Loucy (cell line): ENCODE data around the gene CEPT1.
A peak's percentile ranks its signal among the peaks of the same experiment; 100 is the strongest.

Source experiments
- H2AFZ ChIP-seq: fragments of 200-600 bp; sonication (generic); 2 replicates; pipeline ENCODE4 v1.6.0; 2016; ENCODE audit warnings: antibody characterized with exemption, mild to moderate bottlenecking, low read length, moderate library complexity
- H3F3A ChIP-seq: fragments of 200-600 bp; 2 replicates; pipeline ENCODE4 v1.6.0; 2016; ENCODE audit warnings: antibody characterized with exemption, low read depth, mild to moderate bottlenecking
- H3K27me3 ChIP-seq: fragments of 200-600 bp; sonication (generic); 2 replicates; pipeline ENCODE4 v1.6.1; 2014; ENCODE audit warnings: low read length, mild to moderate bottlenecking; ENCODE audit not compliant: insufficient read depth, poor library complexity, severe bottlenecking
- H3K36me3 ChIP-seq: fragments of 200-600 bp; sonication (generic); 2 replicates; pipeline ENCODE4 v1.6.1; 2016; ENCODE audit warnings: low read length; ENCODE audit not compliant: insufficient read depth
- H3K4me1 ChIP-seq: fragments of 200-600 bp; sonication (generic); 2 replicates; pipeline ENCODE4 v1.5.1; 2014; ENCODE audit warnings: low read length, mild to moderate bottlenecking; ENCODE audit not compliant: insufficient read depth, poor library complexity, severe bottlenecking
- H3K4me2 ChIP-seq: fragments of 200-600 bp; sonication (generic); 2 replicates; pipeline ENCODE4 v1.6.0; 2014; ENCODE audit warnings: antibody characterized with exemption, low read length, low read depth, mild to moderate bottlenecking; ENCODE audit not compliant: poor library complexity, severe bottlenecking
- H3K4me3 ChIP-seq: fragments of 200-600 bp; sonication (generic); 2 replicates; pipeline ENCODE4 v1.5.1; 2014; ENCODE audit warnings: low read length, mild to moderate bottlenecking, mixed read lengths; ENCODE audit not compliant: poor library complexity, severe bottlenecking
- H3K79me2 ChIP-seq: fragments of 200-600 bp; sonication (generic); 2 replicates; pipeline ENCODE4 v1.6.1; 2014; ENCODE audit warnings: low read length; ENCODE audit not compliant: insufficient read depth
- H3K9ac ChIP-seq: fragments of 200-600 bp; sonication (generic); 2 replicates; pipeline ENCODE4 v1.6.0; 2014; ENCODE audit warnings: mild to moderate bottlenecking, low read depth, low read length, moderate library complexity; ENCODE audit not compliant: poor library complexity, severe bottlenecking
- H3K9me2 ChIP-seq: fragments of 200-600 bp; sonication (generic); replicated peaks from 2 replicates; pipeline ENCODE4 v1.6.1; 2016; ENCODE audit warnings: low read depth, low read length, mixed read lengths
- H3K9me3 ChIP-seq: fragments of 200-600 bp; sonication (generic); 2 replicates; pipeline ENCODE4 v1.6.1; 2014; ENCODE audit warnings: mild to moderate bottlenecking, antibody characterized with exemption, low read length, low read depth; ENCODE audit not compliant: insufficient read depth
- H4K20me1 ChIP-seq: fragments of 200-600 bp; sonication (generic); 2 replicates; pipeline ENCODE4 v1.6.0; 2014; ENCODE audit warnings: antibody characterized with exemption, low read length, mild to moderate bottlenecking; ENCODE audit not compliant: insufficient read depth, poor library complexity, severe bottlenecking
- EZH2phosphoT487 ChIP-seq: fragments of 200-600 bp; IDR thresholded peaks from 2 replicates; pipeline ENCODE4 v1.6.1; 2018; ENCODE audit warnings: antibody characterized with exemption, mild to moderate bottlenecking, moderate library complexity, borderline replicate concordance
- TF ChIP-seq, protein P1 (sequence below): fragments of 200-600 bp; sonication (generic); conservative IDR thresholded peaks from 2 replicates; pipeline ENCODE4 v1.5.1; 2014; ENCODE audit warnings: mild to moderate bottlenecking, antibody characterized with exemption, low read length

CEPT1 gene

GRCh38 chr1:111199329-111199728, 59.3 kb downstream of the CEPT1 start:
- Histone ChIP-seq H3K79me2 (no peaks in the 10 kb centered on the region), H3K9me2 (no peaks in the 10 kb centered on the region), H3K27me3 (no peaks in the 10 kb centered on the region), H2AFZ (peak overlapping the region; percentile 62; the same call in 1 of the 2 replicates), H3K4me1 (peaks cover 68% of the 10 kb centered on the region), H4K20me1 (no peaks in the 10 kb centered on the region), H3K9ac (peak overlapping the region; percentile 75), H3K4me2 (peak overlapping the region; percentile 50), H3F3A (no peaks in the 10 kb centered on the region), H3K9me3 (no peaks in the 10 kb centered on the region), H3K36me3 (no peaks in the 10 kb centered on the region), H3K4me3 (peak overlapping the region; percentile 48)
- TF ChIP-seq, protein P1, sequence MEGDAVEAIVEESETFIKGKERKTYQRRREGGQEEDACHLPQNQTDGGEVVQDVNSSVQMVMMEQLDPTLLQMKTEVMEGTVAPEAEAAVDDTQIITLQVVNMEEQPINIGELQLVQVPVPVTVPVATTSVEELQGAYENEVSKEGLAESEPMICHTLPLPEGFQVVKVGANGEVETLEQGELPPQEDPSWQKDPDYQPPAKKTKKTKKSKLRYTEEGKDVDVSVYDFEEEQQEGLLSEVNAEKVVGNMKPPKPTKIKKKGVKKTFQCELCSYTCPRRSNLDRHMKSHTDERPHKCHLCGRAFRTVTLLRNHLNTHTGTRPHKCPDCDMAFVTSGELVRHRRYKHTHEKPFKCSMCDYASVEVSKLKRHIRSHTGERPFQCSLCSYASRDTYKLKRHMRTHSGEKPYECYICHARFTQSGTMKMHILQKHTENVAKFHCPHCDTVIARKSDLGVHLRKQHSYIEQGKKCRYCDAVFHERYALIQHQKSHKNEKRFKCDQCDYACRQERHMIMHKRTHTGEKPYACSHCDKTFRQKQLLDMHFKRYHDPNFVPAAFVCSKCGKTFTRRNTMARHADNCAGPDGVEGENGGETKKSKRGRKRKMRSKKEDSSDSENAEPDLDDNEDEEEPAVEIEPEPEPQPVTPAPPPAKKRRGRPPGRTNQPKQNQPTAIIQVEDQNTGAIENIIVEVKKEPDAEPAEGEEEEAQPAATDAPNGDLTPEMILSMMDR = no peak
- TF ChIP-seq EZH2phosphoT487 = no peak

GRCh38 chr1:111199881-111200801, 60.1 kb downstream of the CEPT1 start, which contains the start of gene DENND2D:
Gene DENND2D (minus strand): TSS chr1:111200646. CDS start chr1:111200459, 187 bp downstream.
- Histone ChIP-seq H3K9ac (peak within 1 kb of the TSS; percentile 75), H3K4me2 (peak within 1 kb of the TSS; percentile 50), H3K4me1 (peaks cover 76% of the 10 kb centered on the region), H3K79me2 (no peaks in the 10 kb centered on the region), H3F3A (no peaks in the 10 kb centered on the region), H3K9me3 (no peaks in the 10 kb centered on the region), H3K27me3 (no peaks in the 10 kb centered on the region), H3K4me3 (peak within 1 kb of the TSS; percentile 48), H2AFZ (0 out of 2 replicates have a peak within 1 kb of the TSS, but pooled peaks have one; percentile 19), H4K20me1 (no peaks in the 10 kb centered on the region), H3K9me2 (no peaks in the 10 kb centered on the region), H3K36me3 (no peaks in the 10 kb centered on the region)
- TF ChIP-seq, protein P1 = no peak
- no peak for TF ChIP-seq EZH2phosphoT487

GRCh38 chr1:111200802-111201161, 60.8 kb downstream of the CEPT1 start:
- Histone ChIP-seq H4K20me1 (no peaks in the 10 kb centered on the region), H3K9me3 (no peaks in the 10 kb centered on the region), H3K9me2 (no peaks in the 10 kb centered on the region), H3K4me2 (no peak overlapping the region), H3K79me2 (no peaks in the 10 kb centered on the region), H3K9ac (peak overlapping the region; percentile 75), H3K4me1 (peaks cover 82% of the 10 kb centered on the region), H3K36me3 (no peaks in the 10 kb centered on the region), H2AFZ (no peak overlapping the region), H3K27me3 (no peaks in the 10 kb centered on the region), H3K4me3 (no peak overlapping the region), H3F3A (no peaks in the 10 kb centered on the region)
- TF ChIP-seq, protein P1 = no peak
